HG02798 (cell line): ENCODE results near the gene DELE1.

ENCODE experiments used
- ATAC-seq: cut with Tn5 transposase; IDR thresholded peaks from one replicate; pipeline ENCODE4 v1.9.1; 2021; ENCODE audit warnings: mild to moderate bottlenecking; ENCODE audit not compliant: unreplicated experiment, poor library complexity

Gene DELE1

GRCh38 chr5:141952020-141952419, 28.3 kb downstream of the DELE1 start:
- no peak for ATAC-seq

- ATAC-seq: no peak
These were observed 30.5 kb downstream of the DELE1 start for GRCh38 chr5:141954194-141954593.

GRCh38 chr5:141957367-141957996, 33.8 kb downstream of the DELE1 start:
- ATAC-seq: no peak

DNA sequence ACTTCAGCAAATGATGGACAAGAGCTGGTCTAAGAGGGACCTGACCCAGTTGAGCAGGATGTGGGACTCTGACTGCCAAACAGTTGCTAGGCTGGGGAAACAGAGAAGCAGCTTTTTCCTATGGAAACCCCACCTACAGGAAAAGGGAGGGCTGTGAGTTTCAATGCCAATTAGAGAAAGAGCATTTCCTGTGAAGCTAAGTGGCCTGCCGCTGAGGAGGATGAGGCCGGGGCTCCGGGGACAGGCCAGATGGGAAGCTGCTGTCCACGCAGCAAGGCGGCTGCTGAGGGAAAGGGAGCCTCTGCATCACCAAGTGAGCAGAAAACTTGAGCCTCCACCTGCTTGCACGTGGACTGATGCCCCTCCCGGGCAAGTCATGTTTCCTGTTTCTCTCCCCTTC, 34.4 kb downstream of the DELE1 start, which contains the start of gene PCDH12:
Gene PCDH12 (minus strand): TSS at position 90 of the 400 bp plus-strand sequence. CDS start 351 bp downstream, outside the sequence.
- no peak for ATAC-seq

DNA sequence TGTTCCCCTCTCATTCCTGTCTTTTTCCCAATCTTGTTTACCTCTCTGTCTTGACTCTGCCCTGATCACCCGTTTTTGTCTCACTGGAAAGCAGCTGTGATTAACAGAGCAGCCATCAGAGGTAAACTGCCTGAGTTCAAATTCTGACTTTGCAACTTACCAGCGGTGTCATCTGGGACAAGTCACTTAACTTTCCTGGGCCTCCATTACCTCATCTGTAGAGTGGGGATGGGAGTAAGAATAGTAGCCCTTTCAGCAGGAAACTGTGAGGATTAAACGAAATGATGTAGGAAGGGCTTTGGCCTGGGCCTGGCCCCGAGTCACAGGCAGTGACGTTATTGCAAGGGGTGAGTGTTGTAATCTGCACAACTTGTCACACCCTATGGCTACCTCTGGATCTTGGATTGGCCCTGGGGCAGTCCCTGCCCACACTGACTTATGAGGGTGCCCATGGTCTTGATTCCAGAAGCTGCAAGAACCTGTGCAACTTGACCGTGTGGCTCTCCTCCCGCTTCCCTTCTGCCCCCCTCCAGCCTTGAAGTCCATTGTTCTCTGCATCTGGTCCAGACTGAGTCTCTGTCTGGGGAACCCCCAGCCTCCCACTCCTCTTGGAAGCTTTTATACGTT, 35.0 kb downstream of the DELE1 start:
- no peak for ATAC-seq

- no peak for ATAC-seq
These were observed 36.3 kb downstream of the DELE1 start for GRCh38 chr5:141960018-141960417.

- ATAC-seq: peak; percentile 95
These were observed 37.0 kb downstream of the DELE1 start for GRCh38 chr5:141960449-141961323.

DNA sequence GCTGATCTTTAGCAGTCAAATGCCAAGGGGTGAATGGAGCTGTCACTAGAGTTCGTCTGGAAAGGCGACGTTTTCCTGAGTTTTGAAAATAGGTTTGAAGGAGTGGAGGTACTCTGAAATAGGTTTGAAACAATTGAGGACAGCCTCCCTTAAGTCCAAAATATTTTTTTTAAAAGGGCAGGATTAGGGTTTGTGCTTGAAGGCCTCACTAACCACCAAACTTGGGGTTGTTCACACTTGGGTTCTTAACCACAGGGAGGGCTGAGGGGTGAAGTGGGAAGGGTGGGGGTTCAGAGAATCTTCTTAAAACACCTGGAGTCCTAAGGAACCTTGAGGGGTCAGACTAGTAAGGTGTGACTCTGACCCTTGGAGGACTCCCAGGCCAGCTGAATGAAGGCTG, 37.8 kb downstream of the DELE1 start:
- ATAC-seq: no peak

- ATAC-seq: no peak
These were observed 40.0 kb downstream of the DELE1 start for GRCh38 chr5:141963701-141964100.

GRCh38 chr5:141965071-141965470, 41.4 kb downstream of the DELE1 start:
- ATAC-seq: no peak

DNA sequence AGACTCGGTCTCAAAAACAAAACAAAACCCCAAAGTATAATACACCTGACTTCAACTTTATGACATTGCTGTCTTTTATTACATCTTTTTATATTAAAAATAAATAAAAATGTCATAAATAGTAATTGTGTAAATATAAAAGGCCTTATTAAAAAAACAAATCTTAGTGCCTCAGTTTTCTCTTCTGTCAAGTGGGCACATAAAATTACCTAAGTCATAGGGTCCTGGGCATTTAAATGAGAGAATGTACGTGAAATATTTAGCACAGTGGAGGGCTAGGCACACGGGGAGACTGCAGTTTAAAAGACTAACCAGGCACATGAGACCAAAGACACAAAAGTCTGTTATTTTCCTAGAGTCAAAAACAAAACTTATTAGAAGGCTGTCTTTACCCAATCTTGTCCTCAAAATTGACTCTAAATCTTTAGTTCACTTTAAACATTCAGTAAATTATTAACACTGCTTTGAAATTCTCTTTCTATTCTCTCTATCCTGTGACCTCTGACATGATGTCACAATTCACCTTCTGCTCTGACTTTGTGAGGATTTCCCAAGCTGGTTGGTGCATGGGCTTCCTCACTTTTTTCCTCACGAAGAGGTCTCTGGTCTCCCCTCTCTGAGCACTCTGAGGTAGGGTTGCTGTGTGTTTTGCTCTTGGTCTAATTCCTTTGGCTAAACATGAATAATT, 42.7 kb downstream of the DELE1 start:
- no peak for ATAC-seq

DNA sequence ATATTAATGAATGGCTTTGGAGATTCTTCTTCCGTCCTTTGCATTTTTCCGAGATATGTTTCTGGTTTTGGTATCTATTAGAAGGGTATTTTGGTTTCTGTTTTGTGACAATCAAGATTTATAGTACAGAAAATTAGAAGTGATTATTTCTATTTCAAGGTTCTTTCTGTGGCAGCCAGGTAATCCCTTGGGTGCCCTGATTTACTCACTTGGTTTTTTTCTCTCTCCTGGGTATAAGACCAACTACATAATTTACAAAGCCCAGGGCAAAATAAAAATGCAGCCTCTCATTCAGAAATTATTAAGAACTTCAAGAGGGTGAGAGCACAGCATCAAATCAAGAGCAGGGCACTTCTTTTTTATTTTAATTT, 43.3 kb downstream of the DELE1 start:
- ATAC-seq: no peak

GRCh38 chr5:141968914-141969608, 45.4 kb downstream of the DELE1 start, which contains the start of gene RNF14:
Gene RNF14, plus strand, starts transcription at chr5:141969105. Its CDS starts 4,484 bp downstream, at chr5:141973589.
- ATAC-seq: peak; percentile 94

DNA sequence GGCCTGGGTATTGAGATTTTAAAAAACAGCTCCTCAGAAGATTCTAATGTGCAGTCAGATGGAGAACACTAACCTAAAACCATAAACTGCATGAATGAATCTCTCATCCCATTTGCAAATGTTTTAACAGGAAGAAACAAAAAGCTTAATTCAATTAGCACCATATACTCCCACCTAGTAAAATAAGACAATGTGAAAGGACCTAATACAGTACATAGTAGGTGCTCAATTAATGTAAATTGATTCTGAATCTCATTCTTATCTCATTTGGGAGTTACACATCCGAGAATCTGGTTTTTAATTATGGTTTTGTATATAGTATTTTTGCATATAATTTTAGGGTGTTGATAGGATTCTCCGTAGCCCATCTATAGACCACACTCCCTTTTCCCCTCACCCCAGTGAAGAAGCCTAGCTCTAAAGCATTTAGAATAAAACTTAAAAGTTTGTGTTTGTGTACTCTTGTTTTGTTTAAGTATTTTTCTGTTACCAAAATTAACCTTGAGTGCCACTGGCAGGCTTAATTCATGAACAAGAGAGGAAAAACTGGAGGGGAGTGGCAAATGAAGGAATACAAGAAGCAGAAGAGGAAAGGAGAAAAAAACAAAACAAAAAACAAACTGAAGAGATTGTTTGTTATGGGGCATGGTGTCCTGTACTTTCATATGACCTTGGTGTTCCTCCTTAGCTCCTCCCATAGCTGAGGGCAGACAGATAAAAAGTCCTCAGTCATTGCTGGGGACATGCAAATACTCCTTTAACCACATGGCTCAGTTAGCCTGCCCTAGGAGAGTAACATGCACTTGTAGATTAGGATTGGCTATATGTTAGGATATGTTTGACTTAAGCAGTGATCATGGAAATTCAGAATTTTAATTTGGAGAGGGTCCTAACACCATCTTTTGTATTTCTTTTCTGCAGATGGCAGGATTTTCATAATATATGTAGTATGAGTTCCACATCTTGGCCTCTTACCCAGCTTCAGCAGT, 46.4 kb downstream of the DELE1 start:
- peak; percentile 61 for ATAC-seq

DNA sequence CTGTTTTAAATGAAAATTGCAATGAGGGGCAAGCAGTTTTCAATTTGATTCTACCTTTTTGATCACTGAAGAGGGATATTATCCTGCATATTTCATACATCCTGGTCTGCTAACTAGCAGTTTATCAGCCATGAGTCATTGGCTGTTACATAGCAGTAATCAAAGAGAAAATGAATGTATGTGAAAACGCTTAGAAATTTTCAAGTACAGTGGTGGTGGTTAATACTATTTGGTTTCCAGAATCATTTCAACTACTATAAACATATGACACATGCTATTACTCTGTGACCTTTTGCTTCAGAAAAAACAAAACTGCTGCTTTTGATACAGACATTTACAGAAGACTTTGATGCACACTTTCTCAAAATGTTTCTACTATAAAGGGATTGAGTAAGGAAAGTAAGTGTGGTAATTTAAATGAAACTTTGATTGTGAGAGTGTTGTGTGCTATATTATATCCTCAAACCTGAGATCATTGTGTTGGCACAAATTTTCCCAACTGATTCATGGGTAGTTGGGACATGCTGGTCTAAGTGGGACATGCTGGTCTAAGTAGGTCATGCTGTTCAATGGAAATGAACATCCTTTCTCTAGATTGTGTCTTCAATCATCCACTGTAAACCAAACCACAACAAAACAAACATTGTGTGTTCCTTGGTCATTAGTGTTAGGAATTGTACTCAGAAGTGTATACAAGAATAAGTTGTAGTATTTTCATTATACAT, 50.4 kb downstream of the DELE1 start:
- no peak for ATAC-seq

- no peak for ATAC-seq
These were observed 52.5 kb downstream of the DELE1 start for GRCh38 chr5:141976176-141976575.

- ATAC-seq: no peak
These were observed 54.7 kb downstream of the DELE1 start for GRCh38 chr5:141978389-141978788.

DNA sequence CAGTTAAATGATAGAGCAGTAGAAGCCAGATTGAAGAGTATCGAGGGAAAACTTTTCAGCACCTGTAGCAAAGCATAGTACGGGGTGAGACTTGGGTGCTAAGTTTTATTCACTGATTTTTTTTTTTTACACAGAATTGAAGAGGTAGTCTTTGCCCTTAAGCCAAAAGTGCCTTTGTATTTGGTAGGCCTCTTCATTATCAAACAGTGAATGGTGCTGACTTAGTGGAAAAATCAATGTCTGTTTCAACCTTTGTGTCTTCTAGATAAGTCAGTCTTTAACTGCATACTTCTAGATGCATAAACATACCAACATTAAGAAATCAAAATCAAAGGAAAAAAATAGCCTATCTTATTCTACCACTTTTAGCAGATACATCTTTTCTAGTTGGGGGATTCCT, 59.0 kb downstream of the DELE1 start:
- ATAC-seq: no peak
